DOHH2 (cell line): ENCODE results near the gene ZNF778.

Source experiments
- H3F3A ChIP-seq: fragments of 200-600 bp; sonication (generic), shearing (Covaris generic); 2 replicates; pipeline ENCODE4 v1.6.0; 2016; ENCODE audit warnings: antibody characterized with exemption, mild to moderate bottlenecking; ENCODE audit not compliant: control insufficient read depth, insufficient read depth
- H3K27ac ChIP-seq: fragments of 200-600 bp; sonication (generic); 2 replicates; pipeline ENCODE4 v1.5.1; 2014; ENCODE audit warnings: low read depth, mild to moderate bottlenecking, low read length, moderate library complexity
- H3K27me3 ChIP-seq: fragments of 200-600 bp; sonication (generic); 2 replicates; pipeline ENCODE4 v1.6.1; 2014; ENCODE audit warnings: mild to moderate bottlenecking, low read length, mixed read lengths; ENCODE audit not compliant: control insufficient read depth
- H3K36me3 ChIP-seq: fragments of 200-600 bp; sonication (generic); 2 replicates; pipeline ENCODE4 v1.6.1; 2014; ENCODE audit warnings: mild to moderate bottlenecking, low read length, moderate library complexity, mixed read lengths; ENCODE audit not compliant: control insufficient read depth
- H3K4me1 ChIP-seq: fragments of 200-600 bp; sonication (generic); 2 replicates; pipeline ENCODE4 v1.6.1; 2014; ENCODE audit warnings: mild to moderate bottlenecking, low read length, mixed read lengths; ENCODE audit not compliant: control insufficient read depth
- H3K4me2 ChIP-seq: fragments of 200-600 bp; sonication (generic); 2 replicates; pipeline ENCODE4 v1.6.0; 2014; ENCODE audit warnings: mild to moderate bottlenecking, low read length, moderate library complexity
- H3K4me3 ChIP-seq: fragments of 200-600 bp; sonication (generic); 2 replicates; pipeline ENCODE4 v1.5.1; 2014; ENCODE audit warnings: mild to moderate bottlenecking, low read length, mixed read lengths
- H3K79me2 ChIP-seq: fragments of 200-600 bp; sonication (generic); 2 replicates; pipeline ENCODE4 v1.6.1; 2014; ENCODE audit warnings: mild to moderate bottlenecking, low read length, mixed read lengths; ENCODE audit not compliant: control insufficient read depth
- H3K9me2 ChIP-seq: fragments of 200-600 bp; sonication (generic); replicated peaks from 2 replicates; pipeline ENCODE4 v1.6.1; 2014; ENCODE audit warnings: mild to moderate bottlenecking, low read length, mixed read lengths; ENCODE audit not compliant: control insufficient read depth
- H3K9me3 ChIP-seq: fragments of 200-600 bp; sonication (generic); 2 replicates; pipeline ENCODE4 v1.6.1; 2014; ENCODE audit warnings: antibody characterized with exemption, low read length, mixed read lengths; ENCODE audit not compliant: control insufficient read depth, insufficient read depth
- H4K20me1 ChIP-seq: fragments of 200-600 bp; sonication (generic); 2 replicates; pipeline ENCODE4 v1.6.0; 2014; ENCODE audit warnings: low read depth, mild to moderate bottlenecking, antibody characterized with exemption, low read length, moderate library complexity; ENCODE audit not compliant: control insufficient read depth, insufficient read depth
- CTCF ChIP-seq: fragments of 200-600 bp; sonication (generic); IDR thresholded peaks from one replicate; pipeline ENCODE4 v1.5.1; 2014; ENCODE audit warnings: antibody characterized with exemption, mild to moderate bottlenecking, low read depth, low read length; ENCODE audit not compliant: poor library complexity, severe bottlenecking
- EZH2phosphoT487 ChIP-seq: fragments of 200-600 bp; sonication (generic); IDR thresholded peaks from 2 replicates; pipeline ENCODE4 v1.6.1; 2017; ENCODE audit warnings: borderline replicate concordance, mild to moderate bottlenecking, antibody characterized with exemption, low read length, moderate library complexity, mixed read lengths

Gene ZNF778

DNA sequence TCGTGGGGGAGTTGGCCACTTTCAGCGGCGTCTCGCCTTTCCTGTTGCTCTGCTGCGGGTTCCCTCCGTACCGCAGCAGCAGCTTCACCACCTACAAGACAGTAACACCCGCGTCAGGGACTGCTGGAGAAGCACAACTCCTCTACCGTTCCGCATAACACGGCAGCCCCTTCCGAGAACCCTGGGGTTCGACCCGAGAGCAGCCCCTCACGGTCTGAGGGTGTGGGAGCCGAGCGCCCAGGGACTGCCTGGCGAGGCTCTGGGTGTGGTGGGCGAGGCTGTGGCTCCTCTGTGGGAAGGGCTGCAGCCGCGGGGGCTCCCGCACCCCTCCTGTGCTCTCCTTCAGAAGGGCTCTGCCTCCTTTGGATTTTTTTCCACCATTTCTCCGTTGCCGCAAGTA is 68.6 kb downstream of the ZNF778 start:
- Histone ChIP-seq H3K36me3 (peaks cover 77% of the 10 kb centered on the region), H3K27me3 (no peaks in the 10 kb centered on the region), H3K9me3 (no peaks in the 10 kb centered on the region), H4K20me1 (no peaks in the 10 kb centered on the region; the same call in 1 of the 2 replicates), H3K27ac (no peak overlapping the region), H3K4me3 (no peak overlapping the region), H3K9me2 (no peaks in the 10 kb centered on the region), H3K4me1 (no peaks in the 10 kb centered on the region), H3F3A (no peaks in the 10 kb centered on the region), H3K4me2 (no peak overlapping the region), H3K79me2 (peaks cover 7% of the 10 kb centered on the region; the same call in 1 of the 2 replicates)
- TF ChIP-seq EZH2phosphoT487 (no peak), CTCF (no peak)
